ENCODE measurements around the gene ANO10. TPM values are rescaled to one million over a fixed set of nuclear protein-coding genes. Genes with fewer than 3 reads are reported as not detected.

The ANO10 gene
- total RNA-seq, 2 experiments from 2014 or later: 8.6 to 12.2 TPM

DNA sequence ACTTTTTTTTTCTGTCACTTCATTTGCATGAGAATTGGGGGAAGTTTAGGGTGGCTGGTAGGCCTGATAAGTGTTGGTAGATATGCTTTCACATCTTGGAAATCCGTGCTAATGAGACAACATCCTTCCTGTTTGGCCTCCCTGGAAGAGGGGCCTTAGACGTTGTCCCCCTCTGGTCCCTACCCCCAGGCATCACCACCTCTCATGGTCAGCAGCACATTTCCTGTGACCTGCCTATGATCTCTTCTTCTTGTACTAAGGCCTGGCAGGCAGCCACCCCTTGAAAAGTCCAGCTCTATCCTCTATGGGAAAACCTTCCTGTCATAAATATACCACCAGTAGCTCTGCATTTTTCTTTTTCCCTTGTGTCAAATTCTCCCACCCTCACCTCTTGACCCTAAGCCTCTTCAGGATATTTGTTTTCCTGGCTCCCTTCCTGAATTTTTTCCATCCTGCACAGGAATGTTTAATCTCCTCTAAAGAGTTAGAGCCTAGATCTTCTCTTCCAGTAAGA lies 227.7 kb downstream of the ANO10 start:
- ChIA-PET POLR2A (no interaction called here), CTCF (no interaction called here)

DNA sequence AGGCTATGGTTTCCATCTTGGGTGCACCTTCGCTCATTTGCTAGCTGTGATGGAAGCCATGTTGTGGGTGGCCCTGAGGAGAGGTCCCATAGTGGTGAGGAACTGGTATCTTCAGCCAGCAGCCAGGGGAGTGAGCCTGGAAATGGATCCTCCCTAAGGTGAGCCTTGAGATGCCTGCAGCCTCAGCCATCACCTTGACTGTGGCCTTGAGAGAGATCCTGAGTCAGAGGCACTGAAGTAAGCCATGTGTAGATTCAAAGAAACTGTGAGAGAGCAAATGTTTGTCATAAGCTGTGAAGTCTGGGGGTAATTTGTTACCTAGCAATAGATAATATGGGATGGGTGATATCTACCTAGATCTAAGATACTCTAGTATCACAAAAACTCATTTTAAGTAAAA lies 230.2 kb downstream of the ANO10 start:
- ChIA-PET CTCF (no interaction called here), POLR2A (no interaction called here)

- ChIA-PET CTCF (interaction anchor here (1.6 kb wide), 1 partner anchor 12 kb away, joined by 6 read pairs; no protein-coding TSS in a partner anchor), POLR2A (no interaction called here)
Measured at GRCh38 chr3:43390255-43390588, 231.6 kb downstream of the ANO10 start.

DNA sequence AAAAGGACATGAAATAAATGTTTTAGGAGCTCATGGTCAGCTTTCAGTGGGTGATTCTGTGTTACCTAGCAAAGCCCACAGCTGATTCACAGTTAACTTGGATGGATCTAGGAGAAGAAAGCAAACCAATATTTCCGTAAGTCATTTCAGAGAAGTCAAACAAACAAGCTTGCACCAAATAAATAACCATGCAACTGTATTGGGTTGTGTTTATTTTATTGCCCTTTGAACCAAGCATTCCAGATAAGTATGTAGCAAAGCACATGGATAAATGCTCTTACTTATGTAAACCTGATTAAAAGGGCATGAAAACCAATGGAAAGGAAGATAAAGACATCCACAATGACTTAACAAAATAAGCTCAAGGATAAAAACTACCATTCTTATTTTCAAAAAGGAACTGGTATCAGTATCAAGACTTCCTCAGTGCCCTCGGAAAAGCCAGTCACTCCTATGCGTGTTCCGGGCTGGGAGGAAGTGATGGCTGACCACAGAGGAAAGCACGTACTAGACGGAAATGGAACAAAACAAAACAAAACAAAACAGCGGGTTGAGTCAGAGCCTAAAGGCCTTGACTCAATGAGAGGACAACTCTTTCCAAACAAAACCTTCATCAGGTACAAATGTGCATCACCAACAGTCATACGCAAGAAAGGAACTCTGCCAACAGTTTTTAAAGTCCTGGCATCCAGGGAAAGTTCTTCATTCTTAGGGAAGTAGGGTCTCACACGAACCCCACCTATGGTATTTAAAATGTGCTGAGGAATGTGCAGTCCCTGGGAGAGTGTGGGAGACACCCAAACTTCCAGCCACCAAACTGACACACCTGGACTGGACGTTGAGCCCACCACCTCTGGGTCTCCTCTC lies 232.2 kb downstream of the ANO10 start:
- ChIA-PET CTCF (interaction anchor here (1.6 kb wide), 1 partner anchor 12 kb away, joined by 6 read pairs; no protein-coding TSS in a partner anchor), POLR2A (interaction anchor here (1.0 kb wide), 1 partner anchor 9 kb away, joined by 3 read pairs; no protein-coding TSS in a partner anchor)

GRCh38 chr3:43388915-43389314 lies 232.9 kb downstream of the ANO10 start:
- POLR2A ChIA-PET: interaction anchor here (1.0 kb wide), 1 partner anchor 8 kb away, joined by 3 read pairs; no protein-coding TSS in a partner anchor
- CTCF ChIA-PET: interaction anchor here (1.6 kb wide), 1 partner anchor 11 kb away, joined by 6 read pairs; no protein-coding TSS in a partner anchor

DNA sequence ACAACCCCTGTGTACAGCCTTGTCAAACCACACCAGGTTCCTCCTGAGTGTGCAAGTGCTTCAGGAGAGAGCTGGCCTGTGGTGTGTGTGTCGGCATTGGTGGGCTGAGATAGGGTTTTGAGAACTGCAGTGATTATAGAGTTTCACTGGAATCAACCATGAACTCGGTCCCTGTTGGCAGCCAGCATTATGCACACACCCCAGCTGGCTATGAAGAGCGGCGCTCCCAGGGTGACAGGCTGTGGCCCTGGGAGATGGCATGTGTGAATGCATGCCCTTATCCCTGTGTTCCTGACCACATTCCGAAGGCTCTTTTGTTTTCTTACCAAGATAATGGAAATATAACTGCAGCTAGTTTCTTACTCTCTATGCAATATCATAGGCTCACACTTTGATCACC lies 233.6 kb downstream of the ANO10 start:
- ChIA-PET POLR2A (no interaction called here), CTCF (interaction anchor here (1.4 kb wide), 1 partner anchor 10 kb away, joined by 3 read pairs; no protein-coding TSS in a partner anchor)

- ChIA-PET POLR2A (no interaction called here), CTCF (no interaction called here)
Measured at GRCh38 chr3:43379343-43379742, 242.5 kb downstream of the ANO10 start.

GRCh38 chr3:43378066-43378935 lies 243.5 kb downstream of the ANO10 start:
- POLR2A ChIA-PET: no interaction called here
- CTCF ChIA-PET: interaction anchor here (1.0 to 1.2 kb wide), 3 partner anchors 9 to 160 kb away, joined by 3 to 6 read pairs (median 3); no protein-coding TSS in a partner anchor

DNA sequence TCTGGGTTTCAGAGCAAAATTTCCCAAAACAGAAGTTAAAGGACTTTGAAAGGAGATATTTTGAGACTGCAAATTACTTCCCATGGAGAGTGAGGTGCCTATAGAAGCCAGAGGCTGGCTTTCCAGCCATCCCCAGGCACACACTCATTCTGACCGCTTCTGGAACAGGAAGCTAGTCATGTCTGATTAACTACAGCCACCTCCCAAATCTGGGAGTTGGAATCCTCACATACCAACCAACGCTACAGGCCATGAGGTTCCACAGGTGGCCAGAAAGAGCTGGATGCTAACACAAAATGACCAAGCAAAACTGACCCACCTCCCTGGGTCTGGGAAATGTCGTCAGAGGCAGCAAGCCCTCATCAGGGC lies 248.3 kb downstream of the ANO10 start:
- POLR2A ChIA-PET: no interaction called here
- CTCF ChIA-PET: no interaction called here

DNA sequence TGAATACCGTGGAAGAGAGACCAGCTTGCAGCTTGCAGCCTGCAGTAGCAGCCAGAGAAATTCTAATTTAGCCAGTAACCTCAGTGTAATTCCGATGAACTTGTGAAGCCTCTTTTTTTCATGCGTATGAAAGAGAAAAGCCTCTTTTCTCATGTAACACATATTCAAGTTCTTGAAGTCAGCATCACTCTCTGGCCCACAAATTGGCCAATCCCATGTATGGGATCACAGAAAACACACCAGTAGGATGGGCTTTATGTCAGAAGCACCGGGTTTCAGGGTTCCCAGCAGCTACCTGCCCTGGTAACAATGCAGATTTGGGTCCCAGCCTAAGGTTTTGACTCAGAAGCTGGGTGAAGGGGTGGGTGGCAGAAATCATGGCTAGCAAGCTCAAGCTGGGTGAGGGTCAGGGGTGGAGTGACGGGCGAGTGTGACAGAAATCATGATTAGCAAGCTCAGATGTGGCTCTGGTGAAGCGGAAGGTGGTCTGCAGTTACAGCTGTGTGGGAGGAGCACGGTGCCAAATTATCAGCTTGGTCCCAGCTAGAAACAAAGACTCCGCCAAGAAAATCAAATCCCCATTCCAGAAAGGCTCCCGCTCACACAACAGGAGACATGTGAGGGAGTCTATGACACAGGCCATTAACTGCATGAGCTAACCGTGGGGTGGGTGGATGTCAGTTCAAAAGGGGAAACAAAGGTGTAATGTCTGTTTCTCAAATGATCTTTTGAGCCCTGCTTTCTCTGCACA lies 248.8 kb downstream of the ANO10 start:
- CTCF ChIA-PET: no interaction called here
- POLR2A ChIA-PET: no interaction called here

DNA sequence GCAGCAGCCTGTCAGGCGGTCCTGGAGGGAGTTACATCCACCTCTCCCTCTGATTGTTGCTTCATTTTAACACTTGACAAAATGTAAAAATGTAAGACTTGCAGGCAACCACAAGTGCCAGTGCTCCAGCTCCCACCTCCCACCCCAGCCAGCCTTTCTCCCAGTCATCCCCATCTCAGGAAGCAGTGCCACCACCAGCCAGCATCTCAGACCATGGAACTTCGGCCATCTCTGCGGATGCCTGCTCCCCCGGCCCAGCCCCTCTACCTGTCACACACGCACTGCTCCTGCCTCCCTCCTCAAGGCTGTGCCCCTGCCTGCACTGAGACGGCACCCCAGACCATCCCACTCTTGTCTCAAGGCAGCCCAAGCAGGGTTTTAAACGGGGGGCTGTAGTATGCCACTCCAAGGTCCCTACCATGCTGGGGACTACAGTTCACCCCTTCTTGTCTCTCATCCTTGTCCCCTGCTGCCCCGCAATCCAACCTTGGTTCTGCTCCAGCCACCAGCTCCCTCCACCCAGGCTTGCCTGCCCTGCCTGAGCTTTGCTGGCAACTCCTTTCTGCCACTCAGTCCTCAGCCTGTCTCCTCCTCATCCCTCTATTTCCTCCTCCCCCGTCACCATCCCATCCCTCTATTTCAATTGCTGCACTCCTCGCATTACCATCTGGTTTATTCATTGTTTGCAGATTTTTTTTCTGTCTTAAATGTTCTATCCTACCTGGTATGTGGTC lies 249.6 kb downstream of the ANO10 start:
- ChIA-PET POLR2A (no interaction called here), CTCF (no interaction called here)

- ChIA-PET POLR2A (no interaction called here), CTCF (no interaction called here)
Measured at GRCh38 chr3:43371494-43371893, 250.3 kb downstream of the ANO10 start.

GRCh38 chr3:43370293-43370980 lies 251.4 kb downstream of the ANO10 start:
- CTCF ChIA-PET: no interaction called here
- POLR2A ChIA-PET: no interaction called here

DNA sequence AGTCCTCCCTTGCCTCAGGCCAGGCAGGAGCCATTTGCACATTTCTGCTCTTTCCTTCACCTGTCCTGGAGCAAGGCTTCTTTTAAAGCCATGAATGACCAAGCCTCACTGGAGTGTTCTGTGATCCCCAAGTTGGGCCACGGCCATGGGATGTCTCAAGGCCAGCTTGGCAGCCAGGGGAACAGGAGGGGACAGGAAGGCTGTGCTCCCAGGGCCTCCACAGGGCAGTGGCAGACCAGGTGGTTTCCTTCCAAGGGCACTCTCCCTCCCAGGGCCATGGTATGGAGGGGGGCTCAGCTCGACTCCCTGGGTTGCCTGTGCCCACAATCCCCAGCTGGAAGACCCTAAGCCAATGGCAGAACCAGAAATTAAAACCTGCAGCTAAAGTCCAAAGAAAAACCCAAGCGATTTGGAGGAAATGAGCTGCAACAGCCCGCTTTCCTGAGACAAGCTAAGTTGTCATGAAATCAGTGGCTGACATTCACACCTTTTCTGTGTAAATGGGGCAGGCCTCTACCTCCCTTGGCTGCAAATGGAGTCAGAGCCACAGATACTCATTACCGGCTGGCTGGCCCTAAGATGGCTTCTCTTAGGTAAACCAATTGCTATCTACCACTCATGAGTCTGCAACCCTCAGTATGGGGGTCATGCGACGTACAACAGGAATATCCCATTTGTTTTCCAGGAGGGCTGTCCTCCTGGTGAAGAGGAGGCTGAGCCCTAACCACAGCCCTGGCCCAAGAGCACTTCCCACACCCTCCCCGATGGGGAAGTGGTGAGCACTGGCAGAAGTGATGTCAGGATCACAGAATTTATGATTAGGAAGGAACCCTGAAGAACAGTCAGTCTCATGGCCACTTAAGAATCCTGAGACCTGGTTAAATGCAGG lies 252.2 kb downstream of the ANO10 start:
- ChIA-PET POLR2A (no interaction called here), CTCF (no interaction called here)

DNA sequence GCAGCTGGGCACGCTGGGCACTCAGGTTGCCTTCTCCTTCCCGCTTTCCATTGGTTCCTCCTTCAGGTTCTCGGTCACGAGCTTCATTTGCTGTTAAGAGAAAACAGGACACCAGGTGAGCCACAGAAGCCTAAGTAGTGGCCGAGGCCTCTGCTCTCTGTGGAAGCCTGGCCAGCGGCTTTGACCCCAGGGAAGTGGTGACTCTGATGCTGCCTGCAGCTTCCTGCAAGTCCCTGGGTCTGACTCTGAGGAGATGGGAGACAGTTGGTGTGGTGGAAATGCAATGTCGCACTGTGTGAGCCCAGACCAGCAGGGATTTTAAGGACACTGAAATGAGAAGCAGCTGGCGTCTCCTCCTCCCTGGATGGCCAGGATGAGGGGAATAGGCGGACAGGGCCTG lies 254.9 kb downstream of the ANO10 start:
- ChIA-PET POLR2A (no interaction called here), CTCF (no interaction called here)

DNA sequence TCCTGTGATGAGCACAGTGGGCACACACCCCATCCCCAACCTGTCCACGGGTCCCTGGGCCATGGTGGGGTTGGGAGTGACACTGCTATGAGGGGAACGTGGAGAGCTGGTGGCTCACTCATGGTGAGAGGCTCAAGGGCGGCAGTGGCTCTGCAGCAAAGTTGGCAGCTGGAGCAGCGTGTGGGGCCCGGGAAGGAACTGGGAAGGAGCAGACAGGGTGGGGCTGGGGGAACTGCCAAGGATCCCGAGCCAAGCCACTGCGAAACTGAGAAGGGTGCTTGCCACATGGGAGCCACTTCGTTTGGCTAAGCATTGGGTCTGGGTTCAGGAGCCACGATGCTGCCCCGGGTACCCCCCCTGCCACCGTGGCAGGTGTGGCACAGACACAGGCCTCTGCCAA lies 255.3 kb downstream of the ANO10 start:
- POLR2A ChIA-PET: no interaction called here
- CTCF ChIA-PET: no interaction called here

DNA sequence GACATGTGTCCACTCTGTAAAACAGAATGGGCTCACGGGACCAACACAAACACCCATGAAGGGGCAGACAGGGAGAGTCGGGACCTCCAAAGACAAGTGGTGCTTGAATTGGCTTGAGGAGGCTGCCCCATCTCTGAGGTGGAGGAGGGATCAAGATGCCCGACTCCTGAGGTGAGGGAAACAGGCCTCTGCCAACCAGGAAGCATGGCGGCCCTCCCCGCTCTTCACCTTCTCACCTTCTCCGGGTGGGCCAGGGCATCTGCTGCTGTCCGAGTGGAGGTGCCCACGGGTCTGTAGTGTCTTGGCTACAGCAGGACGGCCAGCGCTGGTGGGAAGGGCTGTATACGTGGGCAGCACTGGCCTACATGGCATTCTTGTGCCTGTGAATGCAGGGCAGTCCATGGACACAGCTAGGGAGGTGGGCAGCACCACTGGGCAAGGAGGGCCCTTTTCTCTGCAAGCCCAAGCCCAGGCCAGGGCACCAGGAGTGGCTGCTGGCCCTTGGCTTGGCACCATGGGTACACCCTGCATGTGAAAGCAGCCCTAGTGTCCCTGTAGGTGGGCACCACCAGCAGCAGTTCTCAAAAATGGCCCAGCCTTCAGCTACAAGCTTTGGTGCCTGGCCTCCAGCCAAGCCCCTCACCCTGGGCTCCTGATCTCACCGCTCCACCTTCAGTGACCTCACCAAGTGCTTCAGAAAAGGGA lies 256.1 kb downstream of the ANO10 start:
- CTCF ChIA-PET: no interaction called here

More for the DNA sequence above, 256.1 kb downstream of the ANO10 start:
- POLR2A ChIA-PET: interaction anchor here (0.5 kb wide), 1 partner anchor 586 kb away, joined by 6 read pairs; no protein-coding TSS in a partner anchor

Measured in activated CD8-positive, alpha-beta memory T cell treated with anti-CD3 and anti-CD28 coated beads for 36 hours (primary cell).